Activated CD4-positive, alpha-beta T cell treated with anti-CD3 and anti-CD28 coated beads, Interleukin-2, amount 10 ng/mL, durations not matched to agents 7 days and 5 days (primary cell): ENCODE results near the gene PLEKHB2. TPM values are rescaled to one million over a fixed set of nuclear protein-coding genes. Genes with fewer than 3 reads are reported as not detected.

ENCODE experiments used
- total RNA-seq, 2 experiments: library from RNA; stranded (reverse); gene quantifications; one replicate each; pipeline ENCODE4 v1.2.3, GENCODE V29; 2021

PLEKHB2 gene
- total RNA-seq, 2 experiments from 2014 or later: 55.4 to 55.7 TPM

Other genes starting within 250 kb of the PLEKHB2 start
- gene FAM168B, start 11.9 kb upstream of the PLEKHB2 start, total RNA-seq: 10 to 100 TPM; 52.7 to 53.3 TPM
- under 1 TPM; 0.69 to 0.94 TPM for gene POTEE, start 104.2 kb downstream of the PLEKHB2 start, total RNA-seq